Skeletal muscle cell (primary cell): ENCODE data around the gene EXOC3L1.

Source experiments
- DNase-seq: peaks from one replicate; pipeline ENCODE4 v3.0.0-alpha.2; 2010; ENCODE audit warnings: low read depth
- H3K4me3 ChIP-seq: 2 replicates; pipeline ENCODE4 v1.5.1; 2011; ENCODE audit warnings: low read depth, mild to moderate bottlenecking, control low read depth, low read length, moderate library complexity

The EXOC3L1 gene

DNA sequence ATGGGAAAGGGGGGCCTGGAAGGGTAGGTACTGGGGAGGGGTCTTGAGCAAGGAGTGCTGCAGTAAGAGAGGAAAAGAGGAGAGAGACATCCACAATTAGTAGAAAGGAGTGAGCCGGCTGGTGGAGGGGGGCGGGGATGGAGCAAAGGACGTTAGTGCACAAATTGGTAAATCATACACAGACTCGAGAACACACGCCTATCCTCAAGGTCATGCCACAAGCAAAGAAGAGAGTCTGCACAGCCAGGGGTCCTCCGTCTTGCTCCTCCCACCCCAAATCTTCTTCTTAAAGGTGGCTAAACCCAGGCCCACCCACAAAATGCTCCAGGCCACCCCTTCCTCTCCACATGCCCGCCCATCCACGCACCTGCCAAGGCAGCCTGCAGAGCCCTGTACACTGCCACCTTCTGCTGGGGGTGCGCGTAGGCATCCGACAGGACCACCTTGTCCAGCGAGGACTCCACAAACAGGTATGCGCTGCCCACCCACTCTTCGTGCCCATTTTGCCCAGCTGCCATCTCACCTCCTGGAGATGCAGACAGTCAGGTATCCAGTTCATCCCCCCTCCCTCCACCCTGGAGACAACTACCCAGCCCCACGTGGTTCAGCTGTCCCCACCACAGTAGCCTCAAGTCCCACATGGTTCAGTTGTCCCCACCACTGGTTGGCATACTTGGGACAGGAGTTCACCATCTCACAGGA is 33.6 kb downstream of the EXOC3L1 start:
- no peak overlapping the region for H3K4me3 ChIP-seq
- DNase-seq, result no peak

DNA sequence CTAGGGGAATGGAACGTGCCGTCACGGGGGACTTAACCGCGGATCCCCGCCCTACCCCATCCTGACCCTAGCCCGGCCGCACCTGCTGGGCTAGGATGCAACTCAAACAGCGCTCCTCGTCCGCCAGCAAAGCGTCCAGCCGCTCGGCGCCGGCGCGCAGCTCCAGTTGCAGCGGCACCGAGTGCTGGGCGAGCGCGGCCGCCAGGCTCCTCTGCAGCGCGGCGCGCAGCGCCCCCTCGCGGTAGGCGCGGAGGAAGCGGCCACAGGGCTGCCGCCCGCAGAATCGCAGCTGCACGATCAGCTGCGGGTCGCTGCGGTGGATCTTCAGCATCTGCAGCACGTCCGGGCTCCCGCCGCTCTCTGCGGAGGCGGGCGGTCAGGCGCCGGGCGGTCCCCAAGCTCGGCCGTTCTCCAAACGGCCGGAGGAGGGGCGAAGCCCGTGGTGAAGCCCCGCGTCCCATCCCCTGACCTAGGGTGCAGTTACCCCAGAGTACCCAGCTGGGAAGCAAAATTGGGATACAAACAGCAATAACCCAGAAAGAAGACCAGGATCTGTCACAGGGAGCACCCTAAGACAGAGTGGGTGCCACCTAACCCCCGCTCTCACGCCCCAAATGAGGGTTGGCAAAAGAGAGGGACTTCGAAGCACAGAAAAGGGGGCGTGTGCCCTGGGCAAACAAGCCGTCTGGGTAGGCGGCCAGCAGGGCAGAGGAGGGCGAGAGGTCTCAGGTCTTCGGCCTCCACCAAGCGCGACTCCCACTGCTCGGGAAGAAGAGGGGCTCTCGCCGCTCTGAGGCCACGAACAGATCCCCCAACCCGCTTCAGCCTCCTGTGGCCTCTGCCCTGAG is 34.4 kb downstream of the EXOC3L1 start:
- H3K4me3 ChIP-seq, result no peak overlapping the region
- DNase-seq, result no peak

DNA sequence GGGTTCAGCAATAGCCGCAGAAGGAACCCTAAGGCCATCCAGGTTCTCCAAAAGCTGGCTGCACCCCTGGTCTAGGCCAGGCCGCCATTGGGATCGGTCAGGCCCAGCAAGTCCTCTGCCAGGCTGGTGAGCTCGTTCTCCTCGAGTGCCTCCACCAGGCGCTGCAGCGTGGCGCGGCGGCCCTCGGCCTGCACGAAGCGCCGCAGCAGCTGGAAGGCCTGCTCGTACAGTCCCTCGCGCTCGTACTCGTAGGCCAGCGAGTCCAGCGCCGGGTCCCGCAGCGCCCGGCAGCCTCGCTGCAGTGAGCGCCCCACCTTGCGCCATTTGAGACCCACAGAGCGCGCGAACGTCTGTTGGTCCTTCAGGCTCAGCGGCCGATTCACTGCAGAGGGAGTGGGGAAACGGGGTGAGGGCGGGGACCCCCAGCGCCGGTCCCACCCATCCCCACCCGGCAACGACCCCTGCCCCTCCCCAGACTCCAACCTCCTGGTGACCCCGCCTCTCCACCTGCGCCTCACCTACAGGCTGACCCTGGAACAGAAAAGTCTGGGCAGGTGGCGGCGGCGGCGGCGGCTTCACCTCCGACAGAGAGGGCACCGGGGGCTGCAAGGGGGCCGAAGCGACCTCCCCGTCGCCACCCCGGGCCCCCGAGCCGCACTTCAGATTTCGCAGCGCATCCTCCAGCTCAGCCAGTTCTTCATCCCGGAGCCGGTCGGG is 35.2 kb downstream of the EXOC3L1 start:
- DNase-seq, result no peak
- H3K4me3 ChIP-seq, result no peak overlapping the region

DNA sequence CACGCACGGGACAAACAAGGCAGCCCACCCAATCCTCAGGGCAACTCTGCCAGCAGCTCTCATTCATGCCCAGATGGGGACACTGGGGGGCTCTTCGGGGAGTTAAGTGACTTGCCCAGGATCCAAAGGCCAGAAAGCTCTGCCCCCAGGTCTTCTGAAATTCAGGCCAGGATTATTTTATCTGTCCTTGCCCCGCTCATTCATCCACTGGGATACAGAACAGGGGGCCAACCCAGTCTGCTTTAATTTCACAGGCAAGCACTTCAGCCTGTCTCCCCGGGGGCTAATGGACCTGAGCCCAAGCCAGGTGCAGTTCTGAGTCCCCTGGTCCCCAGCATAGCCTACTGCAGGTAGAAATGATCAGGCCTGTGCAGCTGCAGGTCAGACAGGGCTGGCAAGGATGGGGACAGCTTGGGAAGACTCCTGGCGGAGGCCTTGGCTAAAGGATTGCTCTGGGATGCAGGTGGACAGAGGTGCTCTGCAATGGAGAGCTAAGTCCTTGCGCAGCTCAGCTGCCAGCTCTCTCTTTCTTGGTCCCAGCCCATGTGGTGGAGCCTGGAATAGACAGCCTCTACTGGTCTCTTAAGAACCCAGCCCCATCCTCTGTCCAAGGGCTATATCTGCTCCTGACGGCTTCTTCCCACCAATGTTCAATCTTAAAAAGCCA is 38.4 kb downstream of the EXOC3L1 start:
- H3K4me3 ChIP-seq, result peak overlapping the region; percentile 67
- no peak for DNase-seq

DNA sequence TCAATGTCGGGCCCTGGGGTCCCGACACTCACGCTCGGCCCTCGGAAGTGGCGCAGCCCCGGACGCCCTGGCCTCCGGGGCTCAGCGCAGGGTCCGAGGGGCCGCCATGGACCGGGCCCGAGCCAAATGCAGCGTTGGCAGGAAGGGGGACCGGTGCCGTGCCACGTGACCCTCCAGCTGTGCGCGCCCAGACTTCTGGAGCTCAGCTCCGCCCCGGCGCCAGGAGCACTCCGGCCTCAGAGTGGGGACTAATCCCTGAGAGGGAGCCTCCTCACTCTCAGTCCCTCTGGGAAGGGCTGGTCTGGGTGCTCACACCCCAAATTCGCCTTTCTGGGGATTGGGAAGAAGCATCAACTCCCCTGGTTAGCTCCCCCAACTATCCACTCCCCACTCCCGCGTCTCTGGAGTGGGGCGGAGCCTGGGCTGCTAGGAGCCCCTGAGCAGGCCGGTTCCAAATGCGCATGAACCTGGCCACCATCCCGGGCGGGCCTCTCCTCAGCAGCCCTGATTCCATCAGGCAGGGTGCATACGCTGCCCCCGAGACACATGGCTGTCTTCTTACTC is 39.0 kb downstream of the EXOC3L1 start, which contains the start of gene B3GNT9:
TSS of gene B3GNT9 (minus strand) at position 166 of the 564 bp plus-strand sequence. CDS start 513 bp downstream, outside the sequence.
- no peak for DNase-seq
- peak within 1 kb of the TSS; percentile 67 for H3K4me3 ChIP-seq

DNA sequence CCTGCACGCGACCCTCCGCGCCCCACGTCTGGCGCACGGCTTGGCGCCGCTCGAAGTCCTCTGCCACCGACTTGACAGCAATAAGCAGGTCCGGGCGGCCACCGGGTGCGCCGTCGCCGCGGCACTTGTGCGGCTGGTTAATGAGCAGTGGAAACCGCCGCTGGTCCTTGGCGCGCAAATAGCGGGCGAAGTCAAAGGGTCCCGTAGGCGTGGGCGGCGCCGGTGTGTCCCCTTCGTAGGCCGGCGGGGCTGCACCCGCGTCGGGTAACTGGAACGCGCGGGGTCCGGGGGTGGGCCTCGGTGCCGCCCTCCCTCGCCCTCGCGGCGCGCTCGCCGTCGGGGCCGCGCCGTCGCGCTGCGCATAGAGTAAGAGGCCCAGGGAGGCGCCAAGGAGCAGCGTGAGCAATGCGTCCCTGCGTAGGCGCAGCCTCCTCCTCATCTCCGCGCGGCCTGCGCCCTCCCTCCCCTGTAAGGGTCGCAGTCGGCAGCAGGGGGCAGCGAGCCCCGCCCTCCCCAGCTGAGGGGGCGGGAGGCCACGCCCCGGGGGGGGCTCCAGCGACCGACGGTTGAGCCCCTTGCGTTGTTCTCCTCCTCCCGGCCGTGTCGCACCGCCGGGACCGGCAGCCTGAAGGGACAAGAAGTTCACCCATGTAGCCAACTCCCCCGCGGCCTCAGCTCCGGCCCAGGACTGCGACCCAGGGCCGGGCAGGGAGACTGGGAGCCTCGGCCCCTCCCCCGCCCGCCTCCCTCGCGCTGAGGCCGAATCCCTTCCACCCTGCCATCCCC is 39.7 kb downstream of the EXOC3L1 start:
- peak overlapping the region; percentile 67 for H3K4me3 ChIP-seq
- no peak for DNase-seq

DNA sequence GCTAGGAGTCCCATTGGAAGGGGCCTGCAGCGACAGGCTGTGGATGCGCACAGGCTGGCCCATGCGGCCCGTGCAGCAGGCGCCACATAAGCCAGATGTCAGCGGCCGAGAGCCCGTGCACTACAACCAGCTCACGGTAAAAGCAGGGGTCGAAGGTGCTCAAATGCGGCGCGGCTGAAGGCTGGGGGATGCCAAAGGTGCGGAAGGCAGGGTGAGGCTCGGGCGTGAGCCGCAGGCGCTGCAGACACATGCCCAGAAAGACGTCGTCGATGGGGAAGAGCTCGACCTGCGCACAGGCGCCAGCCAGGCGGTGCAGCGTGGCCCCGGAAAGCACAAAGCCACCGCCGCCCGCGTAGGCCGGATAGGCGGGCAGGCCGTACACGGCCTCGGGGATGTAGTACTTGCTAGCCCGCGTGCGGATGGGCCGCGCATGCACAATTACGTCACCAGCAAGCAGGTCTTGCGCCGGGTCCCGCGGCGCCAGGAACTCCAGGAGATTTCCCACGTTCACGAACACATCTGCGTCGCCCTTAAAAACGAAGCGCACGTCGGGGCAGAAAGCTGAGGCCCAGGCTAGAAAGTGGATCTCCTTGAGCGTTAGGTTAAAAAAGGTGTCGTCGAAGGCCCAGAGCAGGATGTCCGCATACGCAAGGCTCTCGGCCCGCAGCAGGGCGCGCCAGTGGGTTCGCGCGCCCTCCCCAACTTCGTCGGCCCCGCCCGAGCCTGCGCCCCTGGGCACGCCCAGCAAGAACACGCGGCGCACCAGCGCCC is 40.5 kb downstream of the EXOC3L1 start:
- no peak for DNase-seq
- H3K4me3 ChIP-seq, result peak overlapping the region; percentile 67

DNA sequence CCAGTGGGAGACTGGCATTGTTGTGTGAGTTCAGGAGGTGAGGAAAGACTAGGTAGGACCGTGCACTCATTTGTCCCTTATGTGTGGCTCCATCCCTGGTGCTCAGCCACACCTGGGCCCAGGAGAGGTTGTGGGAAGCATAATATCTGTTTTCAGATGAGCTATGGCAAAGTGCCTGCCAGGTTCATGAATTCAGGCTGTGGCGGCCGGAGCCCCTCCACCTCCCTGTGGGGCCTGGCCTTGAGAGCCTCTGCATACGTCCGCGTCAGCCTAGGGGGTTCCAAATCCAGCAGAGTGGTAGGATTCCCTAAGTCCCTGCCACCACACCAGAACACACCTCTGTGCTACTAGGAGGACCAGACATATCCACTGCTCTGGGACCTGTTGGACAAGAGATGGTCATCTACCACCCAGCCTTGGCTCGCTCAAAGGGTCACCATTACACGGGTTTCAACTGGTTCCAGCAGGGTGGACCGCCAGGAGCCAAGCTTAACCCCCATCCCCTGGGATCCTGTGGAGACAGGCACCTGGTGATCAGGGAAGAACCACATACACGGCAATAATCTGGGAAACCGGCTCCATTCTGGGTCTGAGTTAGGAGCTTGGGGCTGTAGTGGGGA is 41.2 kb downstream of the EXOC3L1 start:
- DNase-seq, result no peak
- no peak overlapping the region for H3K4me3 ChIP-seq

DNA sequence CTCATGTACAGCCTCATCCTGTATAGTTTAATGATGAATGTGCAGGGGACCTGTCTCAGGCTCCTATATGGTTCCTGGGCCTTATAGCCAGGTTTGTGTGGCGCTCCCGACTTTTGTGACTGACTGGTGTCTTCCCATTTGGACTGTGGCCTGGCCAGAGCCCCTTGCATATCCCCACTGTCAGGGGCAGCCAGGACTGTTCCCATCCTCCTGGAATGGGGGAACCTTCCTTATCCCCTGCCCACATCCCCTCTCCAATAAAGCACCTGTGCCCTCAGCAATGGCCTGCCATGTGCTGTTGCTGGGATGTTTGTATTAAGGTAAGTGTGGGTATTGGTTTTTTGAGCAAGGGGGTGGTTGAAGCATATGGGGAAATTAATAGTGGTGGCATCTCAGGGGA is 41.7 kb downstream of the EXOC3L1 start:
- no peak overlapping the region for H3K4me3 ChIP-seq
- DNase-seq, result no peak

DNA sequence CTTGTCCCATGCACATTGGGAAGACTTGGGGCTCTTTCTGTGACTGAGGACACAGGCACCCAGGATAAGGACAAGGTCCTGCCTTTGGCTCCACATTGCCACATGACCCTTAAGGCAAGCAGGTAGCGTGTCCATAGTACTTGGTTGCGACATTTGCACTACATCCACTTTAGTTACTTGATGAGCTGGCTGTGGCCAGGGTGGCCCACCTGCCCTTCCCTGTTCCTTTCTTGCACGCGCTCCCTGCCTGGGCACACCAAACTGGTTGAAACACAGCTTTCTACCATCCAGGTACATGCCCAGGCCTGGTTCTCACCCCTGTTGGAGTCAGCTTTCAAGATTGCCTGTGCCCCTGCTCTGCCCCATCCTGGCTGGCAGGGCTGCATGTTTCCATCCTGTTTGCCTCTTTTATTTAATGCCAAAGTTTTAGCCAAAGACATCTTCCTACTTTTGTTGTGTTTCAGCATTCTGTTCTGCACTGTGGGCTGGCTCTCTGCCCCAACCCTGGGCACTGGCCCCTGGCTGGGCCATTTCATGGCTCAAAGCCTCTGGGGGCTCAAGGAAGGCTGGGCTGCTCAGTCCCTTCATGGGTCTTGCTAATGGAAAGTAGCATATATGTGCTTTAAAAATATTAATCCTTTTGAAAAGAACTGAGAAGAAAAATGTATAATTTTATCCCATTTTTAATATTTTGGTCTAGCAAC is 42.3 kb downstream of the EXOC3L1 start:
- DNase-seq, result no peak
- H3K4me3 ChIP-seq, result no peak overlapping the region

DNA sequence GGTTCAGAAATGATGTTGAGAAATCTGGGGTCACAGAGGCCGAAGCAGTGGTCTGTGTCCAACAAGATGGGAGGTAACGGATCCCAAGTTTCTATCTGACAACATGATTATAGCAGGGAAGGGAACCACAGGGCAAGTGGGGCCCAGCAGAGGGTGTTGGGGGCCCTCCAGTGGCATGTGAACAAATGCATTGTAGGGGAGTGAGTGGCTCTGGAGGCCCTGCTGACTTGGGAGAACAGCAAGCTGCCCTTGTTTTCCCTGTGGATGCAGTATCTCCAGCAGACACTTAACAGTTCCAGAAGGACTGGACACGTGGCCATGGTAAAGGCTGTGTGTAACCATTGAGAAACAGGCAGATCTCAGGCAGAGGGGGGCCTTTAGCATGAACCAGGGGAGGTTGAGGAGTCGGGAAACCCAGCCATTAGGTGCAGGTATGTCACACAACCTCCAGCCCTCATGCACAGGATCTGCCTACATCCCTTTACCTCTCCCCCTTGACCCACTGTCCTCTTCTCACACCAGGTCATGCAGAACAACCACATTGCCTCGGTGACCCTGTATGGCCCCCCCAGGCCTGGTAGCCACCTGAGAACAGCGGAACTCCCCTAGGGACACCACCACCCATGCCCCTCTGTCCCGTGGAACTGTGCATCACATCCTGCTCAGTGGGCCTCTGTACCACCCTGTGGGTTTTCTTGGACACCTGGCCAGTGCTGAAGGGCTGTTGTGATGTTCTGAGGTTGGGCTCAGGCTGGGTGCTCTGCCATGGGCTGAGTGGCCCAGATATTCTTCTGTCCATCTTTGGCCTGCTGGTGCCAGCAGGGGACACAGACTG is 43.2 kb downstream of the EXOC3L1 start:
- DNase-seq, result no peak
- H3K4me3 ChIP-seq, result no peak overlapping the region

DNA sequence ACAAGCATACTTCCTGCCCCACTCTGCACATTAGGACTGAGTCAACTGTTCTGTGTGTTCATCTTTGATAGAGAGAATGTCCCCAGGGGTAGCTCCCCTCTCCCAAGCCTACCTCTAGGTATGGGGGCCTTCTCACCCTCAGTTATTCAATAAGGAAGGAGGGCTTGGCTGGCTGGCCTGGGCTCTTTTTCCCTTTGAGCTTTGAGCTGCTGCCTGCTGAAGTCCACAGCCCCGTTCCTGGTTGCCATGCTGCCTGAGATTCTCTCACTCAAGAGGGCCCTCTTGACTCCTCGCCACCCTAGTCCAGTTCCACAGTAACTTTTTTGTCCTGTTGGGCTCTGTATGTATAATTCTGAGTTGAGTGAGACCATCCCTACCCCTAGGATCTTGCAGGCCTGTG is 44.2 kb downstream of the EXOC3L1 start:
- DNase-seq, result no peak
- H3K4me3 ChIP-seq, result no peak overlapping the region

DNA sequence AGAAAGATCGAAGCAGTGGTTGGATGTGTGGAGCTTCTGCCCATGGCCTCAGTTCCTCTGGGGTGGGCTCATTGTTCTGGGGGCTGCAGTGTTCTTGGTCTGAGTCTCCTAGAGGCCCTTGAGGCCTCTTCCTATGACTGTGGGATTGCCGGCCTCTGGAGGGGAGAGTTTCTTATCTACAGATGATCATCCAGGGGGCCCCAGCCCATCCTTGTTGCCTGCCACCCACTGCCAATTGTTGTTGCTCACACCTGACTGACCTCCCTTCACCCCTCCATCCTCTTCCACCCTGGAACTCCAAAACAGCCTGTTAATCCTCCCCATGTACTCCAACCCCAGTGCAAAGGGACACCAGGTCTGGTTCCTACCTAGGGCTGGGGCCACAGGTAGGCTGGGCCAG is 45.0 kb downstream of the EXOC3L1 start:
- no peak for DNase-seq
- H3K4me3 ChIP-seq, result no peak overlapping the region

DNA sequence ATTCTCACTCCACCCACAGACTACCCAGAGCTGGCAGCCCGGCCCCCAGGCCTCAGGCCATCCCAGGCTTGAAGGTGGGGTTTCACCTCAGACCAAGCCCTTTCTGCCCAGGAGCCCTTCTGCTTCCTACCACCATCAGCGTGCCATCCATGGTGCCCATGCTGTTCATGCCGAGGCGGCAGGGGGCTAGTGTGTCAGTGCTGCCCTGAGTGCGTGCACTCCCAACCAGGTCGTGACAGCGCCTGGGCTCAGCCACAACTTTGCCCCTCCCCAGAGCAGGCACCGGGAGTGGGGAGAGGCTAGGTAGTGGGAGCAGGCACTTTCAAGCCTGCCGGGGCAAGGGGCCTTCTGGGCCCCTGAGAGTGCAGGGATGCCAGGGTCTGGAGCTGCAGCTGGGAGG is 47.6 kb downstream of the EXOC3L1 start:
- H3K4me3 ChIP-seq, result no peak overlapping the region
- no peak for DNase-seq

DNA sequence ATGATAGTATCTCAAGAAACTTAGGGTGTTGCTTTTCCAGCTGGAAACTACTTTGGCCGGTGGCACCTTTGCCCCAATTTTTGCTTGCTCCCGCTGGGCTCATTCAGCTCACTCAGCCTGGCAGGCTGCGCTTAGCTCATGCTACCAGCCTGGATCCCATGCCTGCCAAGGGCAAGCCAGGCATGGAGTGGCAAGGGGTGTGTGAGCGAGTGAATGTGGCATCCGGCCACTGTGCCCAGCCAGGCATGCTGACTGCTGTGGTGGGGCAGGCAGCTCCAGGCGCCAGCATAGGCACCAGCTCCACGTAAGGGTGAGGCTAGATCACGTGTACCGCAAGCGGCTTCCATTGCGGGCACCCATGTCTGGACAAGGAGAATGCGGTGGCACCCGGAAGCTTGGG is 48.5 kb downstream of the EXOC3L1 start:
- no peak overlapping the region for H3K4me3 ChIP-seq

DNA sequence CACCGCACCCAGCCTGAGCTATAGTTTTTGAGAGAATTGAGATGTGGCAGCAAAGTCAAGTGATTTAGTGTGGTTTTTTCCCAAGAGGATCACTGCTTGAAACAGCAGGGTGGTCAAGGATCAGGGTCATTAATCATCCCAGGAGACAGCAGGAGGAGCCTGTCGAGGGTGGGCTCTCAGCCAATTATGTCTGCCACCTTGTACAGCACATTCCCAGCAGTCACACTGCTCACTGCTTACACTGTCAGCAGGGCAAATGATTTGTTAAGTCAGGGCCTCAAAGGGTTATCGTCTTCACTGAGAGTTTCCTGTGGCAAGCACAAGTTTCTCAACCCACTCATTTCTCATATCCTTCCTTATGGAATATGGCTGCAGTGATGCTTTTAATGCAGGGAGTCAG is 52.3 kb downstream of the EXOC3L1 start:
- no peak overlapping the region for H3K4me3 ChIP-seq
- no peak for DNase-seq

More for the DNA sequence above, 48.5 kb downstream of the EXOC3L1 start:
- DNase-seq, result no peak
